Measurements from ENCODE around the gene SH3GL3.

Gene SH3GL3

DNA sequence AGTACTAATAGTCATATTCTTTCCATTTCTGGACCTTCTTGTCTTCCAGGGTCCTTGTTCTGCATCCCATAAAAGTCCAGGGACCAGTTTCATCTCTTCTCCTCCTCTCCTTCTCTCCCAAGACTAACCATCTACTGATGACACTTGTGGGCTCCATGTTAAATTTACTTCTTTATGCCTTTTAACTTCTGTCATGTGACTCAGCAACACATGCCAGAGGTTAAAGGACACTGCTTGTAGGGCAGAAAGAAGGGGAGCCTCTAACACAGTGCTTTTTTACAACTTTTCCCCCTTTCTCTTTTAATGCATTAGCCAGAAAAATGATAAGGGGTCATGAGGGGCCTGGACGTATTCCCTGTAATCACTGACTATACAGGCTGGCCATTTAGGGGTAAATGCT lies 10.0 kb downstream of the SH3GL3 start:
- TF ChIP-seq, protein P1, sequence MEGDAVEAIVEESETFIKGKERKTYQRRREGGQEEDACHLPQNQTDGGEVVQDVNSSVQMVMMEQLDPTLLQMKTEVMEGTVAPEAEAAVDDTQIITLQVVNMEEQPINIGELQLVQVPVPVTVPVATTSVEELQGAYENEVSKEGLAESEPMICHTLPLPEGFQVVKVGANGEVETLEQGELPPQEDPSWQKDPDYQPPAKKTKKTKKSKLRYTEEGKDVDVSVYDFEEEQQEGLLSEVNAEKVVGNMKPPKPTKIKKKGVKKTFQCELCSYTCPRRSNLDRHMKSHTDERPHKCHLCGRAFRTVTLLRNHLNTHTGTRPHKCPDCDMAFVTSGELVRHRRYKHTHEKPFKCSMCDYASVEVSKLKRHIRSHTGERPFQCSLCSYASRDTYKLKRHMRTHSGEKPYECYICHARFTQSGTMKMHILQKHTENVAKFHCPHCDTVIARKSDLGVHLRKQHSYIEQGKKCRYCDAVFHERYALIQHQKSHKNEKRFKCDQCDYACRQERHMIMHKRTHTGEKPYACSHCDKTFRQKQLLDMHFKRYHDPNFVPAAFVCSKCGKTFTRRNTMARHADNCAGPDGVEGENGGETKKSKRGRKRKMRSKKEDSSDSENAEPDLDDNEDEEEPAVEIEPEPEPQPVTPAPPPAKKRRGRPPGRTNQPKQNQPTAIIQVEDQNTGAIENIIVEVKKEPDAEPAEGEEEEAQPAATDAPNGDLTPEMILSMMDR (IDR thresholded peaks at IDR 0.05; ENCODE audit: control insufficient read depth, extremely low read depth, insufficient read depth), result no peak
- no peak for DNase-seq (ENCODE audit: low read depth)
- no peak overlapping the region for H3K4me3 ChIP-seq (ENCODE audit: low read depth, low read length)

DNA sequence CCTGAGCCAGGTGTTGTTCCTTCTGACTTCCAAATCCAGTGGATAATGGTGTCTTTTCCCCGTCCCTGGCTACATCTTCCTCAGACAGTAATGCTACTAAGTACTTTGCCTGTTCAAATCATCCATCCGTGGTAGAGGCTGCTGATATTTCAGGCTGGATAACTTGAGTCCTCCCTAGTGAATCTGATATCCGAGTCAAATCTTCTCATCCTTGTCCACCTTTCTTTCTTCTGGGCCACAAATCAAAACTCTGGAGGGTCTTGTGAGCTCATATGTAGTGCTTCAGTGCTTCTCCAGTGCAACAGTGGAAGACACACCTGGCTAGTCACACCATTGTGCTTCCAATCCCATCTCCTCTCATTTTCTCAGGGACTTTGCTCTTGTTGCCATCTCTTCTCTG lies 11.2 kb downstream of the SH3GL3 start:
- H3K4me3 ChIP-seq (ENCODE audit: low read depth, low read length), result no peak overlapping the region
- DNase-seq (ENCODE audit: low read depth), result no peak
- TF ChIP-seq, protein P1 (IDR thresholded peaks at IDR 0.05; ENCODE audit: control insufficient read depth, extremely low read depth, insufficient read depth), result no peak

DNA sequence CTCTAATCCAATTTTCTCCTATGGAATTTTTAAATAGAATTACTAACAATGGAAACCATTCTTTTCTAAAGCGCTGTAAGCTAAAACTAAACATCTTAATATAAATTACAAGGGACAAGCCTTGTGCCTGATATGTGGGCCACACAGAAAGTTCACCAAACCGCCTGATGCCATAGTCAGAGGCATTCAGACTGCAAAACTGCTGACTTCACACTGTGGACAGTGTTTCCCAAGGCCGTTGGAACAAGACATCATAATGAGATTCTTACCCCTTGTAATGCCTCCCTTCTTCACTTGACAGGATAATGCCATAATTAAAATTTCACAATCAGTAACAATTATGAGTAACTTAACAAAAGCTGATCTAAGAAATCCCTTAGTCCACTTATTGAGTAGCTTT lies 14.9 kb downstream of the SH3GL3 start:
- TF ChIP-seq, protein P1 (IDR thresholded peaks at IDR 0.05; ENCODE audit: control insufficient read depth, extremely low read depth, insufficient read depth), result no peak
- no peak for DNase-seq (ENCODE audit: low read depth)
- no peak overlapping the region for H3K4me3 ChIP-seq (ENCODE audit: low read depth, low read length)

DNA sequence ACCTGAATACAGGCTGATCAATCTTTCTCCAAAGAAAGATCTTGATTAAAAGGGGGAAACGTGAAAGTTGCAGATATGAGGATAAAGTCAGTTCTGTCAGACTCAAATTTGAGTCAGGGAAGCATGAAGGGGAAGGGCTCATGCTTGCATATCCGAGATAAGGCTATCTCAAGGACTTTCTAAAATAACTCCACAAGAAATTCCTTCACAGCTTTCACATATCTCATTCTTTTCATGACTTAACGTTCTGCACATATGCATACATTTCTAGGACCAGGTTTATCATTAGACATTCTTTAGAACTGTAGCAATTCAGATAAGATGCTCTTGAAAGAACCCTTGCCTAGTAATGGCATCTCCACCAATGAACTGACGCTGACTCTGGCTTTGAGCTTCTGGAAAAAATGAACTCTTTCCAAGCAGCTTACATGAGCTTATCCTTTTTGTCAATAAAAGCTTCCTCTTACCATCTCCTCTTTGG lies 15.9 kb downstream of the SH3GL3 start:
- H3K4me3 ChIP-seq (ENCODE audit: low read depth, low read length), result no peak overlapping the region
- no peak for DNase-seq (ENCODE audit: low read depth)
- TF ChIP-seq, protein P1 (IDR thresholded peaks at IDR 0.05; ENCODE audit: control insufficient read depth, extremely low read depth, insufficient read depth), result no peak

DNA sequence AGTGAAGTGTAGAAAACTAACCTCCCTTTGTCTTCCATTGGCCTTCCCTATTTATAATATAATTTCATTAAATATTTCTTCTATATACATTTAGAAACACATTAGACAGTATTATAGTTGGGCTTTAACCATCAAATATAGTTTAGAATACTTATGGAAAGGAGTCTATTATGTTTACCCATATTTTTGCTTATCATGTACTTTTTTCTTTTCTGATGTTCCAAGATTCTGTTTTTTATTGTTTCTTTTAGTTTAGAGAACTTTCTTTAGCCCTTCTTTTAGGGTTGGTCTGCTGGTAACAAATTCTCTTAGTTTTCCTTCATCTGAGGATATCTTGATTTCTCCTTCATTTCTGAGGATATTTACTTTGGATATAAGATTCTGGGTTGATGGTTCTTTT lies 23.7 kb downstream of the SH3GL3 start:
- DNase-seq (ENCODE audit: low read depth), result no peak
- H3K4me3 ChIP-seq (ENCODE audit: low read depth, low read length), result no peak overlapping the region
- TF ChIP-seq, protein P1 (IDR thresholded peaks at IDR 0.05; ENCODE audit: control insufficient read depth, extremely low read depth, insufficient read depth), result no peak

DNA sequence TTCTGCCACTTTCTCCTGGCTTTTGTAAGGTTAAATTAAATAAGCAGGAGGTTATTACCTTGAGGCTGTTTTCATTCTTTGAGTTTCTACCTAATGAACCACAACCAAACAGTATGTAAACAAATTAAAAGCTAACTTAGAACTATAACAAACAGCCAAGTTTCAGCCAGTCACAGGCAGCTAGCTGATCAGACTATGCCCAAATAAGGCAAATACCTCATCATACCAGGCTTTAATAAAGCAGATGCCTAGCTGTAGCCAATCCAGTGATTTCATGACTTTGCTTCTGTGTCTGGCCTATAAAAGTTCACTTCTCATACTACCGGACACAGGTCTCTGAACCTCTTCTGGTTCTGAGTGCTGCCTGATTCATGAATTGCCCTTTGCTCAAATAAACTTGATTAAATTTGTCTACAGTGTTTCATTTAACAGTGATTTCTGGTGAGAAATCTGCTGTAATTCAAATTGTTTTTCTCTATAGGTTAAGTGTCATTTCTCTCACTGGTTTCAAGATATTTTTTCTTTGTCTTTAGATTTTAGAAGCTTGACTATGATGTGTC lies 24.2 kb downstream of the SH3GL3 start:
- peak; percentile 23 for DNase-seq (ENCODE audit: low read depth)
- TF ChIP-seq, protein P1 (IDR thresholded peaks at IDR 0.05; ENCODE audit: control insufficient read depth, extremely low read depth, insufficient read depth), result no peak
- H3K4me3 ChIP-seq (ENCODE audit: low read depth, low read length), result no peak overlapping the region

DNA sequence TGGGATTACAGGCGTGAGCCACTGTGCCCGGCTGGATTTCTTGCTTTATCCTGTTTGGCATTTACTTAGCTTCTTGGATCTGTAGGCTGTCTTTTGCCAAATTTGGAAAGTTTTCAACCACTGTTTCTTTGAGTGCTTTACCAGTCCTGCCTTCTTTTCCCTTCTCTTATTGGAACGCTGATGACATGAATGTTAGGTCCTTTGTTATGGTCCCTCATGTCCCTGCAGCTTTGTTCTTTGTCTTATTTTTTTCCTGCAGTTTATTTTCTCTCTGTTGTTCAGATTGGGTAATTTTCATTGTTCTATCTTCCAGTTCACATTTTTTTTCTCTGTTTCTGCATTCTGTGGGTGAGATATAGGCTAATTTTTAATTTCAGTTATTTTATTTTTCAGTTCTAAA lies 25.0 kb downstream of the SH3GL3 start:
- no peak for DNase-seq (ENCODE audit: low read depth)
- TF ChIP-seq, protein P1 (IDR thresholded peaks at IDR 0.05; ENCODE audit: control insufficient read depth, extremely low read depth, insufficient read depth), result no peak
- H3K4me3 ChIP-seq (ENCODE audit: low read depth, low read length), result no peak overlapping the region
